Measurements from ENCODE around the gene CEMP1.

DNA sequence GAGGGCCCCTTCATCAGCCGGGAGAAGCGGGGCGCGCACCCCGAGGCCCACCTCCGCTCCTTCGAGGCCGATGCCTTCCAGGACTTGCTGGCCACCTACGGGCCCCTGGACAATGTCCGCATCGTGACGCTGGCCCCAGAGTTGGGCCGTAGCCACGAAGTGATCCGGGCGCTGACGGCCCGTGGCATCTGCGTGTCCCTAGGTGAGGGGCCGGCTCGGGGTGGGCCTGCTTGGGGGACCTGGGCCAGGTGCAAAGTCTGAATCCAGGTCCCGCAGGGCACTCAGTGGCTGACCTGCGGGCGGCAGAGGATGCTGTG is 3.5 kb downstream of the CEMP1 start:
- TF ChIP-seq CTCF (conservative IDR thresholded peaks at IDR 0.05) (no peak), EZH2 (IDR thresholded peaks at IDR 0.05; ENCODE audit: low read depth) (no peak)
